Raji (cell line): ENCODE results near the gene CAMK2G.

Experiments used
- POLR2A ChIP-seq: IDR thresholded peaks from 2 replicates; pipeline ENCODE4 v1.6.1; 2011; ENCODE audit warnings: low read depth, low read length, control low read depth; ENCODE audit not compliant: insufficient read depth

CAMK2G gene

GRCh38 chr10:73785211-73785720 is 89.1 kb downstream of the CAMK2G start, which contains the start of gene ZSWIM8:
TSS of gene ZSWIM8 (plus strand) at chr10:73785606. CDS start at chr10:73785879, 273 bp downstream.
- peak; percentile 51; the same call in 1 of the 2 replicates for TF ChIP-seq POLR2A

GRCh38 chr10:73782749-73783085 is 91.6 kb downstream of the CAMK2G start:
- TF ChIP-seq POLR2A: no peak

GRCh38 chr10:73781879-73782748 is 92.2 kb downstream of the CAMK2G start, which contains the start of gene CHCHD1:
TSS of gene CHCHD1 (plus strand) at chr10:73782048. CDS start at chr10:73782076, 28 bp downstream.
- TF ChIP-seq POLR2A: peak; percentile 96

- no peak for TF ChIP-seq POLR2A
Observed at GRCh38 chr10:73781548-73781878, 92.8 kb downstream of the CAMK2G start.

- no peak for TF ChIP-seq POLR2A
Observed at GRCh38 chr10:73780966-73781365, 93.4 kb downstream of the CAMK2G start.

GRCh38 chr10:73780301-73780700 is 94.1 kb downstream of the CAMK2G start:
- no peak for TF ChIP-seq POLR2A

GRCh38 chr10:73779539-73780197 is 94.7 kb downstream of the CAMK2G start:
- TF ChIP-seq POLR2A: no peak

- TF ChIP-seq POLR2A: no peak
Observed at GRCh38 chr10:73779018-73779417, 95.3 kb downstream of the CAMK2G start.

- TF ChIP-seq POLR2A: no peak
Observed at GRCh38 chr10:73774637-73775036, 99.7 kb downstream of the CAMK2G start.

- TF ChIP-seq POLR2A: no peak
Observed at GRCh38 chr10:73773152-73773879, 101.0 kb downstream of the CAMK2G start.

- TF ChIP-seq POLR2A: peak; percentile 81
Observed at GRCh38 chr10:73772281-73773151, 101.8 kb downstream of the CAMK2G start.

GRCh38 chr10:73771722-73772280 is 102.6 kb downstream of the CAMK2G start:
- no peak for TF ChIP-seq POLR2A

GRCh38 chr10:73769396-73769795 is 105.0 kb downstream of the CAMK2G start:
- no peak for TF ChIP-seq POLR2A

- no peak for TF ChIP-seq POLR2A
Observed at GRCh38 chr10:73768881-73769280, 105.5 kb downstream of the CAMK2G start.

- TF ChIP-seq POLR2A: no peak
Observed at GRCh38 chr10:73765066-73765465, 109.3 kb downstream of the CAMK2G start.

GRCh38 chr10:73763343-73763742 is 111.0 kb downstream of the CAMK2G start:
- TF ChIP-seq POLR2A: no peak
